Mucosa of stomach (tissue), 1 donor: ENCODE data around the gene RINT1.
"Not testable (repeated sequence)": the region's sequence is repeated elsewhere in the genome, so short reads cannot be mapped to it uniquely, and the experiment has no call there.

Source experiments
- H3K27me3 ChIP-seq: one replicate; pipeline ENCODE4 v1.7.0; 2013; ENCODE audit warnings: mild to moderate bottlenecking, low read length; ENCODE audit not compliant: control insufficient read depth, insufficient read depth
- H3K36me3 ChIP-seq: one replicate; pipeline ENCODE4 v1.7.0; 2013; ENCODE audit warnings: low read length; ENCODE audit not compliant: control insufficient read depth, insufficient read depth
- H3K4me1 ChIP-seq: one replicate; pipeline ENCODE4 v1.7.0; 2013; ENCODE audit warnings: mild to moderate bottlenecking, low read length; ENCODE audit not compliant: control insufficient read depth, insufficient read depth
- H3K4me3 ChIP-seq: one replicate; pipeline ENCODE4 v1.7.0; 2013; ENCODE audit warnings: low read length
- H3K9ac ChIP-seq: one replicate; pipeline ENCODE4 v1.7.0; 2013; ENCODE audit warnings: mild to moderate bottlenecking, low read length, moderate library complexity
- H3K9me3 ChIP-seq: one replicate; pipeline ENCODE4 v1.7.0; 2013; ENCODE audit warnings: mild to moderate bottlenecking, low read length, moderate library complexity; ENCODE audit not compliant: control insufficient read depth
- donor health status: Pancreatic carcinoma.

RINT1 gene

GRCh38 chr7:105587909-105588635 lies 56.1 kb downstream of the RINT1 start:
- Histone ChIP-seq H3K9me3 (no peaks in the 10 kb centered on the region), H3K4me1 (no peaks in the 10 kb centered on the region), H3K27me3 (no peaks in the 10 kb centered on the region), H3K9ac (no peak overlapping the region), H3K4me3 (no peak overlapping the region), H3K36me3 (no peaks in the 10 kb centered on the region)

- no peak overlapping the region for H3K9ac ChIP-seq
- H3K36me3 ChIP-seq = no peaks in the 10 kb centered on the region
- H3K4me1 ChIP-seq = no peaks in the 10 kb centered on the region
- H3K27me3 ChIP-seq = no peaks in the 10 kb centered on the region
- H3K4me3 ChIP-seq = no peak overlapping the region
- no peaks in the 10 kb centered on the region for H3K9me3 ChIP-seq
These were observed 57.5 kb downstream of the RINT1 start for GRCh38 chr7:105589356-105590077.

- H3K9me3 ChIP-seq = no peaks in the 10 kb centered on the region
- no peaks in the 10 kb centered on the region for H3K27me3 ChIP-seq
- no peaks in the 10 kb centered on the region for H3K36me3 ChIP-seq
- no peaks in the 10 kb centered on the region for H3K4me1 ChIP-seq
- no peak overlapping the region for H3K4me3 ChIP-seq
- no peak overlapping the region for H3K9ac ChIP-seq
These were observed 58.8 kb downstream of the RINT1 start for GRCh38 chr7:105590793-105591192.

GRCh38 chr7:105591522-105591921 lies 59.5 kb downstream of the RINT1 start:
- no peaks in the 10 kb centered on the region for H3K4me1 ChIP-seq
- H3K9me3 ChIP-seq = no peaks in the 10 kb centered on the region
- no peaks in the 10 kb centered on the region for H3K27me3 ChIP-seq
- H3K4me3 ChIP-seq = no peak overlapping the region
- no peaks in the 10 kb centered on the region for H3K36me3 ChIP-seq
- no peak overlapping the region for H3K9ac ChIP-seq

- Histone ChIP-seq H3K4me1 (no peaks in the 10 kb centered on the region), H3K4me3 (no peak overlapping the region), H3K9ac (no peak overlapping the region), H3K9me3 (no peaks in the 10 kb centered on the region), H3K27me3 (peaks cover 3% of the 10 kb centered on the region), H3K36me3 (no peaks in the 10 kb centered on the region)
These were observed 62.0 kb downstream of the RINT1 start for GRCh38 chr7:105594034-105594433.

GRCh38 chr7:105596866-105597265 lies 64.9 kb downstream of the RINT1 start:
- Histone ChIP-seq H3K27me3 (peaks cover 3% of the 10 kb centered on the region), H3K4me3 (no peak overlapping the region), H3K4me1 (no peaks in the 10 kb centered on the region), H3K9me3 (no peaks in the 10 kb centered on the region), H3K9ac (no peak overlapping the region), H3K36me3 (no peaks in the 10 kb centered on the region)

- H3K9me3 ChIP-seq, H3K4me3 ChIP-seq, H3K4me1 ChIP-seq, H3K9ac ChIP-seq, H3K36me3 ChIP-seq, H3K27me3 ChIP-seq: not testable (repeated sequence)
These were observed 67.1 kb downstream of the RINT1 start for GRCh38 chr7:105599080-105599479.

- Histone ChIP-seq H3K9ac (no peak overlapping the region), H3K9me3 (no peaks in the 10 kb centered on the region), H3K27me3 (peaks cover 3% of the 10 kb centered on the region), H3K36me3 (no peaks in the 10 kb centered on the region), H3K4me1 (no peaks in the 10 kb centered on the region), H3K4me3 (no peak overlapping the region)
These were observed 67.5 kb downstream of the RINT1 start for GRCh38 chr7:105599551-105599950.

GRCh38 chr7:105600720-105601550 lies 68.9 kb downstream of the RINT1 start:
- Histone ChIP-seq H3K36me3 (no peaks in the 10 kb centered on the region), H3K4me1 (no peaks in the 10 kb centered on the region), H3K9me3 (no peaks in the 10 kb centered on the region), H3K27me3 (peaks cover 3% of the 10 kb centered on the region), H3K9ac (no peak overlapping the region), H3K4me3 (no peak overlapping the region)

- Histone ChIP-seq H3K4me3 (no peak overlapping the region), H3K36me3 (no peaks in the 10 kb centered on the region), H3K27me3 (peaks cover 3% of the 10 kb centered on the region), H3K4me1 (no peaks in the 10 kb centered on the region), H3K9me3 (no peaks in the 10 kb centered on the region), H3K9ac (no peak overlapping the region)
These were observed 70.6 kb downstream of the RINT1 start for GRCh38 chr7:105602325-105603305.

GRCh38 chr7:105610165-105610930 lies 78.3 kb downstream of the RINT1 start:
- Histone ChIP-seq H3K27me3 (no peaks in the 10 kb centered on the region), H3K9me3 (no peaks in the 10 kb centered on the region), H3K9ac (no peak overlapping the region), H3K4me3 (no peak overlapping the region), H3K36me3 (peaks cover 6% of the 10 kb centered on the region), H3K4me1 (no peaks in the 10 kb centered on the region)
